ENCODE data around the gene WSCD1.

DNA sequence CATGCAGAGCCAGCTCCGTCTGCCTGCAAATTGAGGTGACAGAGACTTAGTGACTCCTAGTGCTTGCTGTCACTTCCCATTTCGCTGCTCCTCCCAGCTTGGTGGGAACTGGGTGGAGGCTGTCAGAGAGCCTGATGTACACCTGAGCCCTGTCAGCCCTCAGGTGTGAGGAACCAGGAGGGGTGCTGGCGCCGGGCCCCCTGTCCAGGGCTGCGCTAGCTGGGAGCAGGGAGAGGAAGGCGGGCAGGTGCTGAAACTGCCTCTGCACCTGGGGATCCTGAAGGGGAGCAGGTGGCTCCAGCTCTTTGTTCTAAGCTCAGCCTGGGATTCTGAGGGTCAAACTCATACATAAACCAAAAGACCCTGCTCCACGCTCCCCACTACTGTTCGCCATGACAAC, 10.8 kb upstream of the WSCD1 start:
- no peak for TF ChIP-seq POLR2A (IDR thresholded peaks at IDR 0.05)
- no peak for TF ChIP-seq CTCF (IDR thresholded peaks at IDR 0.05)
